IPS-20b (cell line): ENCODE measurements around the gene TTC28.

Experiments used
- H3K27ac ChIP-seq: one replicate; pipeline ENCODE4 v1.5.1; 2013; ENCODE audit warnings: low read length
- H3K27me3 ChIP-seq: 2 replicates; pipeline ENCODE4 v1.6.1; 2013; ENCODE audit warnings: mild to moderate bottlenecking, low read length, inconsistent platforms; ENCODE audit not compliant: insufficient read depth
- H3K36me3 ChIP-seq: 2 replicates; pipeline ENCODE4 v1.6.1; 2013; ENCODE audit warnings: low read depth, mild to moderate bottlenecking, inconsistent platforms, low read length, moderate library complexity; ENCODE audit not compliant: insufficient read depth
- H3K4me1 ChIP-seq: 2 replicates; pipeline ENCODE4 v1.6.1; 2013; ENCODE audit warnings: mild to moderate bottlenecking, control low read depth, inconsistent platforms, low read length, moderate library complexity; ENCODE audit not compliant: insufficient read depth
- H3K4me3 ChIP-seq: 2 replicates; pipeline ENCODE4 v1.5.1; 2013; ENCODE audit warnings: mild to moderate bottlenecking, low read length, inconsistent platforms
- H3K9ac ChIP-seq: 2 replicates; pipeline ENCODE4 v1.6.1; 2013; ENCODE audit warnings: low read depth, mild to moderate bottlenecking, inconsistent platforms, low read length, moderate library complexity
- H3K9me3 ChIP-seq: 2 replicates; pipeline ENCODE4 v1.6.1; 2013; ENCODE audit warnings: mild to moderate bottlenecking, low read depth, low read length, inconsistent platforms; ENCODE audit not compliant: insufficient read depth

Gene TTC28

GRCh38 chr22:28030473-28030872, 649.2 kb downstream of the TTC28 start:
- Histone ChIP-seq H3K4me3 (no peak overlapping the region), H3K4me1 (no peaks in the 10 kb centered on the region), H3K9me3 (no peaks in the 10 kb centered on the region), H3K36me3 (0 out of 2 replicates have a peak, but pooled peaks cover 2% of the 10 kb centered on the region), H3K9ac (no peak overlapping the region), H3K27ac (no peak overlapping the region), H3K27me3 (no peaks in the 10 kb centered on the region)

- H3K4me3 ChIP-seq: no peak overlapping the region
- H3K27me3 ChIP-seq: no peaks in the 10 kb centered on the region
- no peaks in the 10 kb centered on the region for H3K9me3 ChIP-seq
- H3K27ac ChIP-seq: no peak overlapping the region
- H3K4me1 ChIP-seq: no peaks in the 10 kb centered on the region
- H3K9ac ChIP-seq: no peak overlapping the region
- 0 out of 2 replicates have a peak, but pooled peaks cover 2% of the 10 kb centered on the region for H3K36me3 ChIP-seq
Observed at GRCh38 chr22:28029956-28030355, 649.7 kb downstream of the TTC28 start.

- Histone ChIP-seq H3K27ac (no peak overlapping the region), H3K9ac (no peak overlapping the region), H3K9me3 (no peaks in the 10 kb centered on the region), H3K36me3 (0 out of 2 replicates have a peak, but pooled peaks cover 2% of the 10 kb centered on the region), H3K4me3 (no peak overlapping the region), H3K4me1 (no peaks in the 10 kb centered on the region), H3K27me3 (no peaks in the 10 kb centered on the region)
Observed at GRCh38 chr22:28029201-28029948, 650.3 kb downstream of the TTC28 start.

GRCh38 chr22:28027453-28028448, 651.9 kb downstream of the TTC28 start:
- no peak overlapping the region for H3K27ac ChIP-seq
- H3K27me3 ChIP-seq: no peaks in the 10 kb centered on the region
- H3K36me3 ChIP-seq: 0 out of 2 replicates have a peak, but pooled peaks cover 2% of the 10 kb centered on the region
- no peak overlapping the region for H3K9ac ChIP-seq
- H3K9me3 ChIP-seq: no peaks in the 10 kb centered on the region
- H3K4me1 ChIP-seq: no peaks in the 10 kb centered on the region
- H3K4me3 ChIP-seq: no peak overlapping the region

GRCh38 chr22:28025866-28026575, 653.6 kb downstream of the TTC28 start:
- no peak overlapping the region for H3K9ac ChIP-seq
- H3K27ac ChIP-seq: no peak overlapping the region
- no peaks in the 10 kb centered on the region for H3K9me3 ChIP-seq
- H3K36me3 ChIP-seq: 0 out of 2 replicates have a peak, but pooled peaks cover 2% of the 10 kb centered on the region
- no peaks in the 10 kb centered on the region for H3K4me1 ChIP-seq
- no peak overlapping the region for H3K4me3 ChIP-seq
- no peaks in the 10 kb centered on the region for H3K27me3 ChIP-seq

GRCh38 chr22:28025333-28025732, 654.3 kb downstream of the TTC28 start:
- Histone ChIP-seq H3K4me3 (no peak overlapping the region), H3K4me1 (no peaks in the 10 kb centered on the region), H3K36me3 (0 out of 2 replicates have a peak, but pooled peaks cover 2% of the 10 kb centered on the region)

GRCh38 chr22:28024422-28024888, 655.2 kb downstream of the TTC28 start:
- Histone ChIP-seq H3K9ac (no peak overlapping the region), H3K9me3 (no peaks in the 10 kb centered on the region), H3K4me3 (no peak overlapping the region), H3K36me3 (0 out of 2 replicates have a peak, but pooled peaks cover 2% of the 10 kb centered on the region), H3K27ac (no peak overlapping the region), H3K27me3 (no peaks in the 10 kb centered on the region), H3K4me1 (no peaks in the 10 kb centered on the region)

More at GRCh38 chr22:28025333-28025732, 654.3 kb downstream of the TTC28 start:
- H3K27ac ChIP-seq: no peak overlapping the region
- no peak overlapping the region for H3K9ac ChIP-seq
- H3K27me3 ChIP-seq: no peaks in the 10 kb centered on the region
- H3K9me3 ChIP-seq: no peaks in the 10 kb centered on the region

GRCh38 chr22:28023774-28024173, 655.9 kb downstream of the TTC28 start:
- H3K9me3 ChIP-seq: no peaks in the 10 kb centered on the region
- H3K27ac ChIP-seq: no peak overlapping the region
- no peaks in the 10 kb centered on the region for H3K36me3 ChIP-seq
- H3K9ac ChIP-seq: no peak overlapping the region
- H3K4me3 ChIP-seq: no peak overlapping the region
- no peaks in the 10 kb centered on the region for H3K4me1 ChIP-seq
- no peaks in the 10 kb centered on the region for H3K27me3 ChIP-seq

GRCh38 chr22:28023036-28023435, 656.6 kb downstream of the TTC28 start:
- H3K4me3 ChIP-seq: no peak overlapping the region
- H3K27me3 ChIP-seq: no peaks in the 10 kb centered on the region
- H3K36me3 ChIP-seq: no peaks in the 10 kb centered on the region
- no peaks in the 10 kb centered on the region for H3K9me3 ChIP-seq
- H3K4me1 ChIP-seq: no peaks in the 10 kb centered on the region
- no peak overlapping the region for H3K9ac ChIP-seq
- H3K27ac ChIP-seq: no peak overlapping the region

GRCh38 chr22:28021998-28022660, 657.5 kb downstream of the TTC28 start:
- no peaks in the 10 kb centered on the region for H3K4me1 ChIP-seq

More at GRCh38 chr22:28021998-28022660, 657.5 kb downstream of the TTC28 start:
- H3K36me3 ChIP-seq: no peaks in the 10 kb centered on the region
- H3K9me3 ChIP-seq: no peaks in the 10 kb centered on the region
- no peaks in the 10 kb centered on the region for H3K27me3 ChIP-seq
- H3K27ac ChIP-seq: no peak overlapping the region
- H3K4me3 ChIP-seq: no peak overlapping the region
- H3K9ac ChIP-seq: no peak overlapping the region
